HG03280 (cell line): ENCODE data around the gene FNDC10.
"Not testable (repeated sequence)": the region's sequence is repeated elsewhere in the genome, so short reads cannot be mapped to it uniquely, and the experiment has no call there.

Source experiments
- ATAC-seq: cut with Tn5 transposase; IDR thresholded peaks from one replicate; pipeline ENCODE4 v1.9.1; 2021; ENCODE audit warnings: mild to moderate bottlenecking, moderate library complexity; ENCODE audit not compliant: unreplicated experiment

FNDC10 gene

GRCh38 chr1:1599935-1600860 lies at the start of gene FNDC10:
Gene FNDC10 (minus strand): TSS chr1:1600135. CDS start chr1:1600015, 120 bp downstream.
- no peak for ATAC-seq

- ATAC-seq = not testable (repeated sequence)
These were observed 48.3 kb upstream of the FNDC10 start for GRCh38 chr1:1648265-1648664.

- not testable (repeated sequence) for ATAC-seq
These were observed 47.8 kb upstream of the FNDC10 start for GRCh38 chr1:1647567-1648241.

DNA sequence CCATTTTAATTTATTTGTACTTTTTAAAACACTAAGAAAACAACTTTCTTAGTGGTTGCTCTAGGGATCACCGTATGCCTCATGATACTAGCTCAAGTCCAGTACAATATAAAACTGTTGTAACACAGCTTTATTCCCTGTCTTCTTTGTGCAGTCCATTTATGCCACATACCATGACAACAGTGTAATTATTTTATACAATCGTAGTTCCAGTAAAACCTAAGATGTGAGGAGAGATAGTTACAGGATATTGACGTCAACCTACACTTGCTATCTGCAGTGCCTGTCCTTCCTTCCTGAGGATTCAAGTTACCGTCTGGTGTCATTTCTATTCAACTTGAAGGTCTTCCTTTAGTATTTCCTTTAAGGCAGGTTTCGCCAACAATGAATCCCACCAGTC lies 46.4 kb upstream of the FNDC10 start:
- not testable (repeated sequence) for ATAC-seq

GRCh38 chr1:1640711-1641461 lies 41.0 kb upstream of the FNDC10 start:
- ATAC-seq = not testable (repeated sequence)

DNA sequence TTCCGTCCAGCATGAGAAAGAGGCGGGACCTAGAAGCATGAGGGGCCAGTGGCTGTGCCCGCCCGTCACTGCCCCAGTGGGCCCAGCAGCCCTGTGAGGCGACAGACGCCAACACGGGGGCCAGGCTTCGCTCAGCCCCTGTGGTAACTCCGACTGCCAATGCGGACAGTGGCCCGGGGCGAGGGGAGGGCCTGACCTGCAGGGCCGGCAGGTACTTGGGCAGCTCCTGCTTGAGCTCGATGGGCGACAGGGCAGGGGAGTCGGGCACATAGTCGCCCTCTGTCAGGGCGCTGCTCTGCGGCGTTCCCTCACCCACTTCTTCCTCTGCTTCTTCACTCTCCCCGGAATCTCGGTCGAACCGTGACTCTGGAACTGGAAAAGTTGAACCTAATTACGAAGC lies 40.1 kb upstream of the FNDC10 start:
- ATAC-seq = not testable (repeated sequence)

- not testable (repeated sequence) for ATAC-seq
These were observed 39.4 kb upstream of the FNDC10 start for GRCh38 chr1:1639368-1639767.

DNA sequence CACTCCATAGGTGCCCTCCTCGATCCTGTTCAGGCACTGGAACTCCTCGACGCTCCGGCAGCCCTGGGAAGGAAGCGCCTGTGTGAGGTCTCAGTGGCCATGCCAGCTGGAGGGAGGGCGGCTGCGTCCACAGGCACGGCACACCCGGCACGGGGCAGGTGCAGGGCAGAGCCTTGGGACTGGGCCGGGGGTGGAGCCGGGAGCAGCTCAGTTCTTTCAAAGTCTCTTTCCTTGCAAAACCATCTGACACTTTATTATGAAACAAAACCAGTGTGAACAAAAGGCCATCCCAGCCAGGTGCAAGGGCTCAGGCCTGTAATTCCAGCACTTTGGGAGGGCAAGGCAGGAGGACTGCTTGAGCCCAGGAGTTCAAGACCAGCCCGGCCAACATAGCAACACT lies 38.6 kb upstream of the FNDC10 start:
- ATAC-seq = not testable (repeated sequence)

GRCh38 chr1:1637479-1637875 lies 37.5 kb upstream of the FNDC10 start:
- ATAC-seq = not testable (repeated sequence)

- ATAC-seq = not testable (repeated sequence)
These were observed 36.9 kb upstream of the FNDC10 start for GRCh38 chr1:1636621-1637478.

DNA sequence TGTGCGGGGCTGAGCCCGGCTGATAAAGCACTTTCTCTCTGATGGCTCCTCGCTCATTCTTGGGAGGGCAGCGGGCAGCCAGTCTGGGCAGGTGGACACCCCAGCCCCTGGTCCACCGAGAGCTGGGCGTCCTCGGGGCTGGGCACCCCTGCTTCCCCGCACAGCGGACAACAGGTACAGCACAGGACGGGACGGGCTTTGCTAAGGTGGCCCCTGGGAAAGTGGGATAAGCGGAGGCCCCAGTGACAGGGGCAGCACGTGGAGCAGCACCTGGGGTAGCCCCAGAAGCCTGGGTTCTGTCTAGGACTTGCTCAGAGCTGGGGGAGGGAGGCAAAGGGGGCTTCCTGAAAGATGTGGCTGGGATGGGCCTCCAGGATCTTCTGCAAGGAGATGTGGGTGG lies 34.7 kb upstream of the FNDC10 start:
- ATAC-seq = not testable (repeated sequence)

GRCh38 chr1:1633409-1633808 lies 33.5 kb upstream of the FNDC10 start:
- ATAC-seq = not testable (repeated sequence)

GRCh38 chr1:1631782-1632420 lies 32.0 kb upstream of the FNDC10 start, which contains the start of gene MMP23B:
Gene MMP23B (plus strand): TSS chr1:1632173. CDS start chr1:1632219, 46 bp downstream.
- no peak for ATAC-seq

DNA sequence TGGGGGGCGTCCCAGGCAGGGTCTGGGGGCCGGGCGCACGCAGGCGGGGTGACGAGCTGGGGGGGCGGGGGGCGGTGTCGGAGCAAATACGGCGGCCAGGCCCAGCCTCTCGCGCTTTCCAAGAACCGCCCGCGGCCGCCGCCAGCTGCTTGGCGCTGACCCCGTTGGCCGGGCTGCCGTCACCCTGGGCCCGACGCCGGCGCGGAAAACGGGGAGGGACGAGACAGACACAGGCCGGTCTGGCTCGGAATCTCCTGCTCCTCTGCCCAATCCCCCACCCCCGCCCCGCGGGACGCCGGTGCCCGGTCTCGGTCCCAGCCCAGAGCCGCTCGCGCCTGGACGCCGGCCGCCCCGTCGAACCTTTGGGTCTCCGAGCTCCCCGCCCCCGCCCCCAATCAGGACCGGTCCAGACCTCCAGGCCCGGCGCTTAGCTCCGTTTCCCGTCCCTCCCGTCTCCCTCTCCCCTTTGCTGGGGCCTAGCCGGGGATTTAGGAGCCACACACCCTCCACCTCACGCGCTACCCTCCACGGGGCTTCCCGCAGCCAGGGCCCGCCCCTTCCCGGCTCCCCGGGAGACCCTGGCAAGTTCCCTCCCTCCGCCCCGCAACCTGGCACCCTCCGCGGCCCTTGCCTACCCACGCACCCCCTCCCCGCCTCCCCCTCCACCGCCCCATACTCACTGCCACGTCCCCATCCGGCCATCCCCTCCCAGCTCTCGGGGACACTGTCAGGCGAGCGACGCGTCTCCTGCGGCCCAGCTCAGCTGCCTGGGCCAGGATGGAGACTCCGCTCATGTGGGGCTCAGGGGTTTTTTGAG lies 31.2 kb upstream of the FNDC10 start:
- ATAC-seq = no peak

DNA sequence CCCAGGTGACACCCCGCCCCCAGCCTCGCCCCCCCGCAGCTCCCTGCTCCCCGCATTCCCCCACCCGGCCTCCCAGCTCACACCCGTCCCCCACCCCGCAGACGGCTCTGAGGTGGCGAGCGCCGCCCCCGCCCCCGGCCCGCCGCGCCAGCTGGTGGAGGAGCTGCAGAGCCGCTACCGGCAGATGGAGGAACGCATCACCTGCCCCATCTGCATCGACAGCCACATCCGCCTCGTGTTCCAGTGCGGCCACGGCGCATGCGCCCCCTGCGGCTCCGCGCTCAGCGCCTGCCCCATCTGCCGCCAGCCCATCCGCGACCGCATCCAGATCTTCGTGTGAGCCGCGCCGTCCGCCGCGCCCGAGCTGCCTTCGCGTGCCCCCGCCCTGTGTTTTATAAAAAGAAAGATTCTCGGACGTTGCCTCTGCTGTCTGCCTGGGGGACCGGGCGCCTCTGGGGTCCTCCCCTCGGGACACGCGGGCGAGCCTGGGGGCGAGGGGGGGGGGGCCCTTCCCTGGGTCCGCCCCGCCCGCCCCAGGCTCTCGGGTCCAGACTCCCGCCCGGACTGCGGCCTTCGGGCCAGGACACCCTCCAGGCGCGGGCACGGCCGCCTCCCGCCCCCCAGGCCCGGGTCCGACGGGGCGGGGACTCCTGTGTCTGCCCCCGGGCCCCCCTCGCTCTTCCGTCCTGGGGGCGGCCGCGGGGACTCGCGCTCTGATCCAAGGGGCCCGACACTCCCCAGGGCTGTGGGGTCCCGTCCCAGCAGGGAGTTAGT lies 30.4 kb upstream of the FNDC10 start:
- peak; percentile 68 for ATAC-seq

DNA sequence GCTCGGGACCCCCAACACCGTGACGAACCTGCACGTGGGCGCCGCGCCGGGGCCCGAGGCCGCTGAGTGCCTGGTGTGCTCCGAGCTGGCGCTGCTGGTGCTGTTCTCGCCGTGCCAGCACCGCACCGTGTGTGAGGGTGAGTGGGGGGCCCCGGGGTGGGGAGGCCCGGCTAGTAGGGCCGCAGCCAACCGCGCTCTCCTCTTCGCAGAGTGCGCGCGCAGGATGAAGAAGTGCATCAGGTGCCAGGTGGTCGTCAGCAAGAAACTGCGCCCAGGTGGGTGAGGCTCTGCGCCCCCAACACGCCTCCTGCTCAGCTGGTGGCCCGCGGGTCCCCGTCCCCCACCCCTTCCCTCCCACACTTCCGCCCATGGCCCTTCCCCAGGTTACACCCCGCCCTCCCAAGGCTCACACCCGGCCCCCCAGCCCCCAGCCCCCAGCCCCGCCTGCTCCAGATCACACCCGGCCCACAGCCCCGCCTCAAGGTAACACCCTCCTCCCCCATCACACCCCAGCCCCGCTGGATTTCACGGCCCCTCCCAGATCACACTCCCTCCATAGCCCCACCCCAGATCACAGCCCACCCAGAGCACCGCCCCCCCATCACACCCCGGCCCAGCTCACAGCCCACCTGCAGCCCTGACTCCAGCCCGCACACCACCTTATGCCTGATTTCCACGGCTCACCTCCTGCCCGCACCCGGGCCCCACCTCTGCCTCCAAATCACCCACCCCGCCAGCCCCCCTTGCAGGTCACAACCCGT lies 29.7 kb upstream of the FNDC10 start:
- no peak for ATAC-seq

DNA sequence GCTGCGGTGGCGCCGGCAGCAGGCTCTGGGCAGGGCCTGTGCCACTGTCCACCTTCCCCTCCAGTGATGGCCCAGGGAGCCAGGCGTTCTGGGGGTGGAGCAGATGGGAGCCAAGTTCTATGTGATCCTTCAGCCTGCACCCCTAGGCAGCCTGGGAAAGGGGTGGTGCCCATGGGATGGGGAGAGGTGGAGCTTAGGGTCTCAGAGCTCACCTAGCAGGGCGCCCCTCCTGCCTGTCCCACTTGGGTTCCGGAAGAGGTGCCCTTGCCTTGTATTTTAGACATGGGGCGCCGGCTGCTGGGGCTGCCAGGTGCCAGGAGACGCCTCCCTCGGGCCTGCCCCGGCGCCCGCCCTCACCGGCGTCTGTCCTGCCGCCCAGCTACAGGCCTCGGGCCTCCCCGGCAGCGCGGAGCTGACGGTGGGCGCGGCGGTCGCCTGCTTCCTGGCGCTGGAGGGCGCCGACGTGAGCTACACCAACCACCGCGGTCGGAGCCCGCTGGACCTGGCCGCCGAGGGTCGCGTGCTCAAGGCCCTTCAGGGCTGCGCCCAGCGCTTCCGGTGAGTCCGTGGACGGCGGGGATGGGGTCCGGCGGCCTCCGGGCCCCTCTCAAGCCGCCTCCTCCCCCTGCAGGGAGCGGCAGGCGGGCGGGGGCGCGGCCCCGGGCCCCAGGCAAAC lies 29.0 kb upstream of the FNDC10 start:
- ATAC-seq = no peak
